CD4-positive, alpha-beta T cell treated with Interleukin-17A for 1 hour (primary cell): ENCODE data around the gene CLDN5.
"Not testable (repeated sequence)": the region's sequence is repeated elsewhere in the genome, so short reads cannot be mapped to it uniquely, and the experiment has no call there.

Experiments used
- DNase-seq: peaks from one replicate; pipeline ENCODE4 v3.0.0-alpha.2; 2020

Gene CLDN5

DNA sequence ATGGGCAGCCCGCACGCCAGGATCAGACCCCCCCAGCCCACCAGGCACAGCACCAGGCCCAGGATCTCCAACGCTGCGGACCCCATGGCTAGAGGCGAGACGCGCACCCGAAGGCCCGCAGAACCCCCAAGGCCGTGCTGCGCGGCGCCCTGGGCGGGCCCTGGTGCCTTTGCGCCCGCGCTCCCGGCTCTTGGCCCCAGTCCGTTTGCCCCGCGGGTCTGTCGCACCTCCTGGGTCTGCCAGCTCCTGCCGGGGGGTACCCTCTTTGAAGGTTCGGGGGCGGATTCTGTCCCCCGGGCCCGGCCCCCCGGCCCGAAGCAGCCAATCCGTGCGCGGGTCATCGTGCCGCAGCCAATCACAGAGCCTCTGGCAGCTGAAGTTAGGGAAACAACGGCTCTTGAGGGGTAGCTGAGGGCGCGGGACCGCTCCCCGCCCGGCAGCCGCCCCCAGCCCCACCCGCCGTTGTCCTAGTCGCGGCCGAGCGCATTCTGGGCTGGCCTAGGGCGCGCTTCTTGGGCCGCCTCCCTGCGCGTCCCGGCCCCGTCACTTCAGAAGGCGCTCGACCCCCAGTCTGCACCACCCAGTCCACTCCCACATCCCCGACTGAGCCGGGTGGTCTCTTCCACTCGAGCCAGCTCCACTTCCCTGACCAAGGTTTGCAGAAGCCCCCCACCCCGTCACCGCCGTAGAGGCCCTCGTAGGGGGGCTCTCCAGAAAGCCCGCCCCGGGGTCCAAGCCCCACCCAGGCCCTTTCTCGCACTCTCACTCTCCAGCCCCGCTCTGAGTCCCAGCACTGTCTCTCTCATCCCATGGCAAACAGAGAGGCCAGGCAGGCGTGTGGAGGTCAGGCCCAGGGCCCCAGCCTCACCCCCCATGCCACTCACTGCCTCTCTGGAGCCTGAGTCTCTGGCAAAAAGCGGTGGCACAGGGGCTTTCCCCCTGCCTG lies at the start of gene CLDN5:
TSS of gene CLDN5 (minus strand) at position 241 of the 946 bp plus-strand sequence. CDS start at position 86, 155 bp downstream.
- DNase-seq, result no peak

DNA sequence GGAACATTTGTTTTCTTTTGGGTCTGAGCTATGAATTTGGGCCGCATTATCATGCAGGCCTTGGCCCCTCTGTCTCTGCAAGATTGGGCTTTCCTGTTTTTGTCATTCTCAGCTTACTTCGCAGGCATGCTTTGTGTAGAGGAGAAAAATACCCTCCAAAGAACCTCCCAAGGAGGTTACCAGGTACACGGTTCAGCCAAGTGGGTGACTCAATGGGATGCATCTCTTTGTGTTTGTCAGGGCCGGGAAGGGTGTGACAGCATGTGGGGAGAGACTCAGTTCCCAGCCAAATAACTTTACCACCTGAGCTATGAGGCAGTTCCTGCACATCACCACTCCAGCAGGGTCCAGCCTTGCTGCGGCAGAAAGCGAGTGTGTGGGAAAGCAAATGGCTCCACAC lies 47.8 kb upstream of the CLDN5 start:
- DNase-seq, result no peak

- DNase-seq, result no peak
Measured at GRCh38 chr22:19571207-19571795, 47.1 kb upstream of the CLDN5 start.

DNA sequence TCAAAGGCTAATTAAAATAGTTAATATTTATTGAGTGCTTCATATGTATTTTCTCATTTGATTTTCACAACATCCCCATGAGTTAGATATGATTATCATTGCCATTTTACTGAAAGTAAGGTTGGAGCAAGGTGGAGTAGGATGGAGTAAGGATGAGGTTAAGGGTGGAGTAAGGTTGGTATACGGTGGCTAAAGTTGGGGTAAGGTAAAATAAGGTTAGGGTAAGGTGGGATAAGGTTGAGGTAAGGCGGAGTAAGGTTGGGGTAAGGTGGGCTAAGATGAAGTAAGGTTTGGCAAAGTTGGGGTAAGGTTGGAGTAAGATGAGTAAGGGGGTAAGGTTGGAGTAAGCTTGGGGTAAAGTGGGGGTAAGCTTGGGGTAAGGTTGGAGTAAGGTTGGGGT lies 45.8 kb upstream of the CLDN5 start:
- DNase-seq, result no peak

DNA sequence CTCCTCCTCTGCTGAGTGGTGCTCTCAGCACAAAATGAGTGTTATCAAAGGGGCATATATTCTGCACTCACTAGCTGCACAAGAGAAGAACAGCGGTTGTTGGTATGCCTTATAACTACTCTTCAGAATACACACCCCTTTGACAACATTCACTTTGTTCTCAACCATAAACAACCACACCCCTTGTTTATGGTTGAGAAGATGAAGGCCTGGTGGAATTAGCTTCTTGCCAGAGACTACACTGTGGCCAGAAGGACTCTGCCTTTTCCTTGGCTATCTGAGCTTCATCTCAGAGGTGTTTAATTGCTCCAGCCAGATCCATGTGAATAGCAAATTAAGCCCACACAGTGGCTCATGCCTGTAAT lies 45.0 kb upstream of the CLDN5 start:
- no peak for DNase-seq

- no peak for DNase-seq
Measured at GRCh38 chr22:19568337-19569275, 44.4 kb upstream of the CLDN5 start.

DNA sequence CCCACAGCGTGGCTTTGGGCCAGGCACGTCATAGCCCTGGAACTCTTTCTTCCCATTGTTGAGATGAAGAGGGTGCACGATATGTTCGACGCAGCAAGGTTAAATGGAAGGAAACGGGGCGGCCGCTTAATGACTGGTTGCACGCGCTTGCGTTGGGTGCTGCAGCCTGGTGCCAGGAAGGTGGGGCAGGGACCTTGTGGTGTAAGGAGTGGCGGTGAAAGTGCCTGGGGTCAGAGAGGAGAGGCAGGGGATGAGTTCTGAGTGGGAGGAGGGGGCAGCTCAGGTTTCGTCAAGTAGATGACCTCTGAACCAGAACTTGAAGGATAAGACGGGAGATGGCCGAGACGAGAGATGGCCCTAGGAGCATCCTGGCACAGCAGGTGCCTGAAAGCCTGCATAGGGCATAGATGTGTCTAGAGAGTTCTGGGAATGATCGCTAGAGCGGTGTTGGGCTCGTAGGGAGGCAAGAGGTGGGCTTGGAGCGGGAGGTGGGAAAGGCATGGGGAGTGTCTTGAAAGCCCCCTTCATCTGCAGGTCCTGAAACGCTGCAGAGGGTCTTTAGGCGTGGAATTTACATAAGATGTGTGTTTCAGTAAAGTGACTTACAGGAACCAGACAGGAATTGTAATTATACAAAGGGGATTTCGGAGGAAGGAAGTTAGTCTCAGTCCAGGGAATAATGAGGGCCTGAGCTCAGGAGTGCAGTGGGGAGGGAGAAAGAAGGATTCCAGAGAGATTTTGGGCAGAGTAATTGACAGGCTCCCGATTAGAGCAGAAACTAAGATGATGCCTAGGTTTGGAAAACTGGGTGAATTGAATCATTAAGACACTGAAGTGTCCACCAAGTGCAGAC lies 43.2 kb upstream of the CLDN5 start:
- DNase-seq, result no peak

DNA sequence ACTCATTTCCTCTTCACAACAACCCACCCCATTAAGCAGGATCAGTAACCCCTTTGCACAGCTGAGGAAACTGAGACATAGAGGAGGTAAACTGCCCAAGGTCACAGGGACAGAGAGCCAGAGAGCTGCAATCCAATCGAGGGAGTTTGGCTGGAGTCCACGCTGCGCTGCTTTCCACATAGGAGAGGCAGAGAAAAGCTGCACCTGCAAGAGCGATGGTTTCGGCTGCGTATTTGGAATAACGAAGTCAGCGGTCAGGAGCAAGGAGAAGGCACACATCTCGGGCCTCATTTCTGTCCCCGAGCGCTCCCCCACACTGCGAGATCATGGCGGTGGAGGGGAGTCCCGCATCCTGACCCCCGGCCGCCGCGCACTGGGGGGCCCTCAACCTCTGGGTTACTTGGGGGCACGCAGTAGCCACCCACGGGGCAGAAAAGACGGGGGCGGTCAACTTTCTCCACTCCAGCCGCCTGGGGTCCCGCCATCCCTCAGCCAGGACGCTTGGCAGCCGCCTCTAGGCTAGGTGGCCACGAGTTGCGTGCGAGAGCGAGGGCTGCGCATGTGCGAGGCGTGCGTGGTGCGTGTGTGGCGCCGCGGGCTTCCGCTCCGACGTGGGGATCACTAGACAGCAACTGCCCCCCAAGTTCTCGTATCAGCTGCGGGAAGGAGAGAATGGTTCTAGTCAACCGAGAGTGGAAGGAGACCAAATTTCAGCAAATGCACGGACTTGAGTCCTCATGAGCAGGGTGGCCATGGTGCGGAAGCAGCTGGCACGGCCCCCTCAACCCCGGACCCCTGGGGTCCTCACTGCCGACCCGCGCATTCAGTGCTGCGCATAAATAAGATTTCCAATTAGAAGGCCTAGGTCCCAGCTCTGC lies 42.3 kb upstream of the CLDN5 start:
- DNase-seq, result no peak

- DNase-seq, result no peak
Measured at GRCh38 chr22:19565382-19566278, 41.4 kb upstream of the CLDN5 start.

- no peak for DNase-seq
Measured at GRCh38 chr22:19559956-19560355, 35.7 kb upstream of the CLDN5 start.

- no peak for DNase-seq
Measured at GRCh38 chr22:19559324-19559811, 35.2 kb upstream of the CLDN5 start.

DNA sequence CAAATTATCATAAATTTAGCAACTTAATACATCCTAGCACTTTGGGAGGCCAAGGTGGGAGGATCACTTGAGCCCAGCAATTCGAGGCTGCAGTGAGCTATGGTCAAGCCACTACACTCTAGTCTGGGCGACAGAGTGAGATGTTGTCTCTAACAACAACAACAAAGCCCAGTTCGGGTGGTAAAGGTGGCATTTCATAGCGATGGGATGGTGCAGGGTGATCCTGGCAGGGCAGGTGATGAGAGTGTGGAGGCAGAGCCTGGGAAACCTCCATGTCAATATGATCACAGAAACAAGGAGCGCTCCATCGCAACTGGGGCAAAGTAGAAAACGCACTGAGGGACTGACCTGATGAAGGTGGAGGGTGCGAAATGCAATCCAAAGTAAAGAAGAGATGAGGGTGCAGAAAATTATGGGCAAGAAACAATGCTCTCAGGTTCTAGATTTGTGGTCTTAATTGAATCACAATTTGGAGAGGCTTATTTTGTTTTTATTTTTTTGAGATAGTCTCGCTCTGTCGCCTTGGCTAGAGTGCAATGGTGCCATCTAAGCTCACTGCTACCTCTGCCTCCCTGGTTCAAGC lies 32.8 kb upstream of the CLDN5 start:
- DNase-seq, result no peak

DNA sequence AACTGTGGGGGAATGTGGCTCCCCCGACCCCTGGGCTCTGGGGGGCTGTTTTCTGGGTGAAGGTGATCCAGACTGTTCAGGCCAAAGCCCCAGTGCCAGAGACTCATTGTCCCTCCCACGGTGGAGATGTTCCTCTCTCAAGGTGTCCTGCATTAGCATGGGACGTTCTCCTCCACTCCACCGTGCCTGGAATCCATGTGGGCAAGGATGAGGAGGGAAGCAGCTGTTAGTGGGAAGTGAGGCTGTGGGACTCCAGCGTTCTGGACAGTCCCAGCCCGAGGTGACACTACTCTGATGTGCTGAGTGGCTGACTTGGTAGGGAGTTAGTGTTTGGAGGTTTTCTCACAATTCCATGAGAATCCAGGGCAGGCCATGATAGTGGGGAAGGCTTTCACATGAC lies 31.4 kb upstream of the CLDN5 start:
- DNase-seq, result no peak

DNA sequence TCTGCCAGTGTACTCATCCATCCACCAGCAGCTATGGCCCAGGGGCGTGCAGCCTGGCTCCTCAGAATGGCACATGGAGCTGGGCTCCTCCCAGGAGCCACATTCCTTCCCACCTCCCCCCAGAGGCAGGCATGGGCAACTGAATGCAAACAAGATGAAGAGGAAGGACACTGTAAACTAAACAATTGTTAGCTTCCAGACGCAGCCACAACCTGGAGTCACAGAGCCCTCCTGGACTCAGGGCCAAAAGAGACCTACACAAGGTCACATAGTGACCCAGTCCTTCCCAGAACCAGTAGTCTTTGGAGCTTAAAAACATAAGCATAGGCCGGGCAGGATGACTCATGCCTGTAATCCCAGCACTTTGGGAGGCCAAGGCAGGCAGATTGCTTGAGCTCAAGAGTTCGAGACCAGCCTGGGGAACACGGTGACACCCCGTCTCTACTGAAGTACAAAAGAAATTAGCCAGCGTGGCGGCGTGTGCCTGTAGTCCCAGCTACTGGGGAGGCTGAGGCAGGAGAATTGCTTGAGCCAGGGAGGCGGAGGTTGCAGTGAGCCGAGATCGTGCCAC lies 30.7 kb upstream of the CLDN5 start:
- no peak for DNase-seq

GRCh38 chr22:19553201-19553600 lies 29.0 kb upstream of the CLDN5 start:
- DNase-seq, result no peak

DNA sequence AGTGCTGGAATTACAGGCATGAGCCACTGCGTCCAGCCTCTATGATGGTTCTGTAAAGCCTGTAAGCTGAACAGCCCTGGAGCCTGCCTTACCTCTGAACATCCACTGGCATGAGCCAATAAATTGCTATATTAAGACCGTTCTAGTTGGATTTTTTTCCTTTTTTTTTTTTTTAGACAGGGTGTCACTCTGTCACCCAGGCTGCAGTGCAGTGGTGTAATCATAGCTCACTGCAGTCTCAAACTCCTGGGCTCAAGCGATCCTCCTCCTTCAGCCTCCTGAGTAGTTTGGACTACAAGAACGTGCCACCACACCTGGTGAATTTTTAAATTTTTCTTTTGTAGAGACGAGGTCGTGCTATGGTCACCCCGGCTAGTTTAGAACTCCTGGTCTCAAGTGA lies 26.2 kb upstream of the CLDN5 start:
- no peak for DNase-seq

GRCh38 chr22:19549428-19549827 lies 25.2 kb upstream of the CLDN5 start:
- no peak for DNase-seq

DNA sequence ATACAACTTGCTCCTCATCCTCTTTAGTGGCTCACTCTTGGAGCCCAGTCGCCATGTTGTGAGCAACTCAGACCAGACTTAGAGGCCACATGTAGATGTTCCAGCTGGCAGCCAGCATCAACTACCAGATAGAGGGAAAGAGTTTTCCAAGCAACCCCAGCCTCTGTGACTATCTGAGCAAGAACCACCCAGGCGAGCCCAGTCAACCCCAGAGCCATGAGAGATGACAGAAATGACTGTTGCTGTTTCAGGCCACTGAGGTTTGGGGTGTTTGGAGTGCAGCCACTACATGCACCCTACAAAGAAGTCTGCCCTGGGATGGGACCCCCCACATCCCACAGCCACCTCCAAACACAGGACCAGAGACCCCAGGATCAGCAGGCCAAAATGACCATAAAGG lies 24.8 kb upstream of the CLDN5 start:
- no peak for DNase-seq

DNA sequence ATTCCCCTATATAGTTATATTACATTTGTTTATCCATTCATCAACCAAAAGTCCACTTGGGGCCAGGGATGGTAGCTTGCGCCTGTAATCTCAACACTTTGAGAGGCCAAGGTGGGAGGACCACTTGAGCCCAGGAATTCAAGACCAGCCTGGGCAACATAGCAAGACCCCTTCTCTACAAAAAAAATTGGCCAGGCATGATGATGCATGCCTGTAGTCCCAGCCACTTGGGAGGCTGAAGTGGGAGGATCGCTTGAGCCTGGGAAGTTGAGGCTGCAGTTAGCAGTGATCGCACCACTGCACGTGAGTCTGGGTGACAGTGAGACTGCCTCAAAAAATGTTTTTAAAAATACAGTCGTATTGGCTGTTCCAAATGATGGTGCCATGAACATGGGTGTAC lies 24.2 kb upstream of the CLDN5 start:
- DNase-seq, result not testable (repeated sequence)
